Epithelial cell of proximal tubule (primary cell): ENCODE results near the gene TAP1. TPM values are rescaled to one million over a fixed set of nuclear protein-coding genes. Genes with fewer than 3 reads are reported as not detected.

Experiments used
- DNase-seq: peaks from one replicate; pipeline ENCODE4 v3.0.0-alpha.2; 2011; ENCODE audit warnings: low read depth
- H3K4me3 ChIP-seq: 2 replicates; pipeline ENCODE4 v1.5.1; 2011; ENCODE audit warnings: low read depth, mild to moderate bottlenecking, low read length
- total RNA-seq: library from RNA; depleted of rRNA; stranded (reverse); fragments of >200 nt; gene quantifications from 2 replicates; pipeline ENCODE4 v1.2.3, GENCODE V29; 2015
- TF ChIP-seq, protein P1 (sequence below): conservative IDR thresholded peaks from 2 replicates; pipeline ENCODE4 v1.5.1; 2012; ENCODE audit warnings: low read depth, mild to moderate bottlenecking, low read length

The TAP1 gene
- total RNA-seq, 1 donor from 2014 or later = 50.7 TPM

DNA sequence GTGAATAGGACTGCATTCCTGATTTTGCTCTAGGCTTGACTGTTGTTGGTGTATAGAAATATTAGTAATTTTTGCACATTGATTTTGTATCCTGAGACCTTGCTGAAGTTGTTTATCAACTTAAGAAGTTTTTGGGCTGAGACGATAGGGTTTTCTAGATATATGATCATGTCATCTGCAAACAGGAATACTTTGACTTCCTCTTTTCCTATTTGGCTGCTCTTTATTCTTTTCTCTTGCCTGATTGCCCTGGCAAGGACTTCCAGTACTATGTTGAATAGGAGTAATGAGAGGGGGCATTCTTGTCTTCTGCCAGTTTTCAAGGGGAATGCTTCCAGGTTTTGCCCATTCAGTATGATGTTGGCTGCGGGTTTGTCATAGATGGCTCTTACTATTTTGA is 50.1 kb downstream of the TAP1 start:
- TF ChIP-seq, protein P1, sequence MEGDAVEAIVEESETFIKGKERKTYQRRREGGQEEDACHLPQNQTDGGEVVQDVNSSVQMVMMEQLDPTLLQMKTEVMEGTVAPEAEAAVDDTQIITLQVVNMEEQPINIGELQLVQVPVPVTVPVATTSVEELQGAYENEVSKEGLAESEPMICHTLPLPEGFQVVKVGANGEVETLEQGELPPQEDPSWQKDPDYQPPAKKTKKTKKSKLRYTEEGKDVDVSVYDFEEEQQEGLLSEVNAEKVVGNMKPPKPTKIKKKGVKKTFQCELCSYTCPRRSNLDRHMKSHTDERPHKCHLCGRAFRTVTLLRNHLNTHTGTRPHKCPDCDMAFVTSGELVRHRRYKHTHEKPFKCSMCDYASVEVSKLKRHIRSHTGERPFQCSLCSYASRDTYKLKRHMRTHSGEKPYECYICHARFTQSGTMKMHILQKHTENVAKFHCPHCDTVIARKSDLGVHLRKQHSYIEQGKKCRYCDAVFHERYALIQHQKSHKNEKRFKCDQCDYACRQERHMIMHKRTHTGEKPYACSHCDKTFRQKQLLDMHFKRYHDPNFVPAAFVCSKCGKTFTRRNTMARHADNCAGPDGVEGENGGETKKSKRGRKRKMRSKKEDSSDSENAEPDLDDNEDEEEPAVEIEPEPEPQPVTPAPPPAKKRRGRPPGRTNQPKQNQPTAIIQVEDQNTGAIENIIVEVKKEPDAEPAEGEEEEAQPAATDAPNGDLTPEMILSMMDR = no peak
- no peak overlapping the region for H3K4me3 ChIP-seq
- DNase-seq = no peak

DNA sequence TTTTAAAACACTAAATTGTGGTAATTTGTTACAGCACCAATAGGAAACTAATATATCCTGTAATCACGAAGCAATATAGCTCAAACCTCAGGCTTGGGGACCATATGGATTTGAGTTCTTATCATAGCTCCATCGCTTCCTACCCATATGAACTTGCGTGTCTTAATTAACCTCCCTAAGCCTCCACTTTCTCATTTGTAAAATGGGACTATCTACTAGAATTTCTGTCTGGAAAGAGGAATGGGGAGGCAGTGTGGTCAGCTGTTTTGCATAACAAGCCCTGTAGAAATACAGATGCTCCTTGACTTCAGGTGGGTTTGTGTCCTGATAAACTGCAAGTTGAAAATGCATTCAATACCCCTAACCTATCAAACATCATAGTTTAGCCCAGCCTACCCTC is 53.8 kb downstream of the TAP1 start:
- TF ChIP-seq, protein P1 = no peak
- no peak for DNase-seq
- no peak overlapping the region for H3K4me3 ChIP-seq

DNA sequence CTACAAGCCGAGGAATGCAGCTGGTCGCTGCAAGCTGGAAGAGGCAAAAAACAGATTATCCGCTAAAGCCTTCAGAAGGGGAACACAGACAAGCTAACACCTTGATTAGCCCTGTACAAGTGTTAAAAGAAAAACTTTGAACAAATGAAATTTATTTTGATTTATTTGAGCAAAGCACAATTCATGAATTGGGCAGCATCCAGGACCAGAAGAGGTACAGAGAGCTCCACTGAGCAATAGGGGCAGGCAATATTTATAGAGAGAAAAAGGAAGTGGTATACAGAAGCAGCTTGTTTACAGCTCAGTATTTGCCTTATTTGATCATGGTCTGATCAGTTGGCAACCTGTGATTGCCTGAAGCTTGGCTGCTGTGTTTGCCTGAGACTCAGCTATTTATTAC is 54.3 kb downstream of the TAP1 start:
- no peak overlapping the region for H3K4me3 ChIP-seq
- no peak for DNase-seq
- TF ChIP-seq, protein P1 = no peak

DNA sequence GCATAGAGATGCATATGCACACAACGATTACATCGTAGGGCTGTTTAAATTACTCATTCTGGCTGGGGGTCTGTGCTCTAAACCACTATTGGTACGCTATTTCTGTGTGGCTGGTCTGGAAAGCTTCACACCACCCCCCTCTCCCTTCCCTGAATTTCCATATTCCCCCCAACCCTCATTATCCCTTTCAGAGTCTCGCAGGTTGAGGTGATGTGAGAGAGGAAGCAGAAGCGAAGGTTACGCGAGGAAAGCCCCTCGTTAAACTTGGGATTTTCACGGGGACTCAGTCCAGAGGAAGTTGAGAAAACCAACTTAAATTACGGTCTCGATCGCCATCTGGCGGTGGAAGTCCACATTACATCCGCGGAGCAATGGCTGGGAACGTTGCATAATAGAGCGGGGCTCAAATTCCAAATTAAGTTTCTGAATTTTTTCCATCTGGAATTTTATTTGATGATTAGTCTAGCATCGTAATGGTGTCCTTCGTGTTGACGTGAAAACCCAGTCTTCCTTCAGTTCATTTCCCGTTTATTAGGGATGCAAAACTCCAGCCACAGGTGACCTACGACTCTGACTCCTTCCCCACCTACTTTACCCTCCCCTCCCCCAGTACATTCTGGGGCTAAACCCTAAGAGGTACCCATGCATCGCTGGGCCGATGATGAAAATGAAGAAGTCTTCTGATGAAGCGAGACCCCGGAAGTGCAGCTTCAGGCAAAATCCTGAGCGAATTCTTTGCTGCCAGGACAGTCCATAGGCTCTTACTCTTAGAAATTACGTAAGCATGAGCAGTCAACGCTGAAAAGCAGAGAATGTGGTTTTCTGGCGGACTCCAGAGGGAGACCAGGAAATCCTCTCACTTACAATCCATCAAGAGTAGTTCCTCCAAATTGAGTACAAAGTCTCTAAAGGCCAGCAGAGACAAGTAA is 56.4 kb downstream of the TAP1 start:
- DNase-seq = no peak
- H3K4me3 ChIP-seq = peak overlapping the region; percentile 39
- TF ChIP-seq, protein P1 = peak; percentile 76

Other genes starting within 250 kb of the TAP1 start
- gene HLA-DQA1, start 216.3 kb downstream of the TAP1 start, total RNA-seq = not detected in 2 replicates
- 0.51 and 0.58 TPM in 2 replicates for gene HLA-DQB1, start 187.0 kb downstream of the TAP1 start, total RNA-seq
- gene HLA-DQA2, start 112.3 kb downstream of the TAP1 start, total RNA-seq = not detected in 2 replicates
- gene HLA-DQB2, start 90.2 kb downstream of the TAP1 start, total RNA-seq = not detected in 2 replicates
- 0.58 TPM in 1 of 2 replicates, not detected in the other for gene HLA-DOB, start 36.7 kb downstream of the TAP1 start, total RNA-seq
- gene TAP2, start 15.0 kb downstream of the TAP1 start, total RNA-seq = 23.6 and 29.4 TPM in 2 replicates
- 75.1 and 84.4 TPM in 2 replicates for gene PSMB8, start 9.7 kb downstream of the TAP1 start, total RNA-seq
- gene PSMB9, start 488 bp upstream of the TAP1 start, total RNA-seq = 20.5 and 24.3 TPM in 2 replicates
- gene HLA-DMB, start 87.3 kb upstream of the TAP1 start, total RNA-seq = 3.5 and 4.2 TPM in 2 replicates
- gene HLA-DMA, start 99.4 kb upstream of the TAP1 start, total RNA-seq = 0.65 and 2.0 TPM in 2 replicates
- gene BRD2, start 114.9 kb upstream of the TAP1 start, total RNA-seq = 128 and 140 TPM in 2 replicates
- 1.6 TPM in 1 of 2 replicates, not detected in the other for gene HLA-DOA, start 155.9 kb upstream of the TAP1 start, total RNA-seq
- 6.8 and 7.1 TPM in 2 replicates for gene HLA-DPA1, start 219.9 kb upstream of the TAP1 start, total RNA-seq
- 49.4 and 52.3 TPM in 2 replicates for gene HLA-DPB1, start 222.3 kb upstream of the TAP1 start, total RNA-seq